Endothelial cell of umbilical vein (primary cell): ENCODE results near the gene DNAJC2. TPM values are rescaled to one million over a fixed set of nuclear protein-coding genes. Genes with fewer than 3 reads are reported as not detected.
"Not testable (repeated sequence)": the region's sequence is repeated elsewhere in the genome, so short reads cannot be mapped to it uniquely, and the experiment has no call there.

Source experiments
- BruUV-seq: library from RNA; stranded (reverse); fragments of 400-500 nt; replicated peaks from 2 replicates; lab custom pipeline; 2021; lab: Mats Ljungman, UMichigan
- CTCF ChIA-PET: fragments of 300-600, 350-600 bp; sonication (Branson Sonifier 250); formaldehyde crosslinking; loops from one replicate; lab custom pipeline; 2021; ENCODE audit warnings: antibody characterized with exemption, inconsistent platforms; lab: Charles Lee
- POLR2A ChIA-PET: fragments of 300-600, 350-600 bp; sonication (Branson Sonifier 250); formaldehyde crosslinking; loops from one replicate; lab custom pipeline; 2021; ENCODE audit warnings: antibody characterized with exemption, inconsistent platforms; lab: Charles Lee
- DNase-seq: peaks from one replicate; pipeline ENCODE4 v3.0.0-alpha.2; 2011; ENCODE audit warnings: low read depth, low spot score
- FAIRE-seq: peaks from 2 replicates; lab custom pipeline; 2011; peaks lifted over from hg19 to GRCh38; lab: Jason Lieb, UNC
- H2AFZ ChIP-seq: 2 replicates; pipeline ENCODE4 v1.6.0; 2012; ENCODE audit warnings: low read depth, low read length, control low read depth, inconsistent platforms
- H3K27ac ChIP-seq: 2 replicates; pipeline ENCODE4 v1.5.1; 2011; ENCODE audit warnings: low read depth, mild to moderate bottlenecking, control low read depth, low read length, moderate library complexity; ENCODE audit not compliant: insufficient read depth
- H3K27me3 ChIP-seq, 2 experiments: 2 replicates each; pipeline versions ENCODE4 v1.6.0 to v1.6.1; 2011; ENCODE audit warnings: low read length in 2 of 2, mixed read lengths in 1 of 2; ENCODE audit not compliant: control insufficient read depth in 2 of 2, insufficient read depth in 2 of 2
- H3K36me3 ChIP-seq, 2 experiments: 2 replicates in 1 of 2; 3 replicates in 1 of 2; pipeline ENCODE4 v1.5.1; 2011; ENCODE audit warnings: low read length in 2 of 2, mild to moderate bottlenecking in 1 of 2, moderate library complexity in 1 of 2; ENCODE audit not compliant: control insufficient read depth in 2 of 2, insufficient read depth in 2 of 2; ENCODE audit errors: extremely low read depth in 1 of 2
- H3K4me1 ChIP-seq: 3 replicates; pipeline ENCODE4 v1.5.1; 2011; ENCODE audit warnings: mild to moderate bottlenecking, low read length; ENCODE audit not compliant: control insufficient read depth, insufficient read depth; ENCODE audit errors: extremely low read depth
- H3K4me2 ChIP-seq: 2 replicates; pipeline ENCODE4 v1.6.1; 2011; ENCODE audit warnings: low read length, control low read depth, mixed read lengths; ENCODE audit not compliant: insufficient read depth
- H3K4me3 ChIP-seq, 3 experiments: fragments of 200-600 bp in 1 of 3; sonication (generic), shearing (Covaris generic) in 1 of 3; replicated peaks in 1 of 3; 2 replicates each; pipeline ENCODE4 v1.5.1; 2011 to 2016; ENCODE audit warnings: control low read depth in 3 of 3, low read length in 3 of 3, mild to moderate bottlenecking in 2 of 3, inconsistent platforms in 1 of 3, low read depth in 1 of 3, moderate library complexity in 1 of 3; ENCODE audit not compliant: insufficient read depth in 1 of 3
- H3K79me2 ChIP-seq: 2 replicates; pipeline ENCODE4 v1.6.0; 2012; ENCODE audit warnings: low read length, inconsistent platforms; ENCODE audit not compliant: control insufficient read depth, insufficient read depth
- H3K9ac ChIP-seq: replicated peaks from 2 replicates; pipeline ENCODE3; 2011; ENCODE audit warnings: low read length, control low read depth; ENCODE audit not compliant: insufficient read depth; ENCODE audit errors: extremely low read depth
- H3K9me1 ChIP-seq: replicated peaks from 3 replicates; pipeline ENCODE4 v1.6.0; 2011; ENCODE audit warnings: mild to moderate bottlenecking, low read length; ENCODE audit not compliant: control insufficient read depth, insufficient read depth; ENCODE audit errors: extremely low read depth
- H3K9me3 ChIP-seq: replicated peaks from 2 replicates; pipeline ENCODE4 v1.5.1; 2012; ENCODE audit warnings: low read length, inconsistent platforms; ENCODE audit not compliant: control insufficient read depth, insufficient read depth
- H4K20me1 ChIP-seq: replicated peaks from 2 replicates; pipeline ENCODE3; 2011; ENCODE audit warnings: mild to moderate bottlenecking, low read length; ENCODE audit not compliant: control insufficient read depth, insufficient read depth; ENCODE audit errors: extremely low read depth
- dilution Hi-C: fragments of 300-500 bp; cut with MboI; formaldehyde crosslinking; loops from one replicate; pipeline ENCODE4 v1.15.0; 2019; ENCODE audit warnings: low sequenced_read_pairs; ENCODE audit not compliant: extremely low pct_ligation_motif_present
- intact Hi-C: fragments of 100-400 bp; cut with micrococcal nuclease; formaldehyde crosslinking; loops from one replicate; pipeline ENCODE4 v1.10.0; 2022
- polyA plus RNA-seq, 4 experiments: library from polyadenylated mRNA; depleted of rRNA in 3 of 4; stranded (reverse) in 3 of 4; unstranded in 1 of 4; fragments of >200 nt; gene quantifications; 2 replicates each; pipeline versions ENCODE4 v1.2.1 to v1.2.3, GENCODE V29; 2011 to 2012; ENCODE audit warnings: missing spikeins in 1 of 4
- small RNA-seq: library from RNA; depleted of rRNA; stranded (forward); fragments of <200 nt; gene quantifications from one replicate; pipeline ENCODE3, GENCODE V24; 2012; ENCODE audit warnings: low replicate concordance, low read depth; ENCODE audit not compliant: insufficient read depth, insufficient read length
- total RNA-seq: library from RNA; stranded (reverse); gene quantifications from 2 replicates; pipeline ENCODE4 v1.2.3, GENCODE V29; 2021

Gene DNAJC2
- total and polyA plus RNA-seq, 2 donors (not counting 3 experiments of a cell fraction or from before 2014, with no cell fraction given), result 8.4 to 36.3 TPM

DNA sequence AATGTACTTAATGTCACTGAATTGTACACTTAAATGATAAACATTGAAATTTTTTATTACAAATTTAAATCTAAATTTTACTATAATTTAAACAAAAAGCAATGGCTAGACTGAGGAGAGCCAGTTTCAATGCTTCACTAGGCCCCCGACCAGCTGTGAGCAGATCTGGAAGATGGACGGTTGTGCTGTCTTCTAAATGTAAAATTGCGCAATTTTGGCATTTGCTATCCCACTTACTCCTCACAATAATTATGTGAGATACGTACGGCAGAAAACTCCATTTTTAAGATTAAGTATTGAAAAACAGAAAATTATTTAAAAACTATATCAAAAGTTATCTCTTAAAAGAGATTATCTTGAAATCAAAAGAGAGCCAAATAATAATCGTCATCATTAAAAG is 71.2 kb downstream of the DNAJC2 start:
- CTCF ChIA-PET, H3K9me1 ChIP-seq, H3K4me1 ChIP-seq, H3K27me3 ChIP-seq, H3K4me2 ChIP-seq, H3K79me2 ChIP-seq, H3K9me3 ChIP-seq, H3K36me3 ChIP-seq, H3K27ac ChIP-seq, FAIRE-seq, DNase-seq, H3K4me3 ChIP-seq, H2AFZ ChIP-seq, POLR2A ChIA-PET, intact Hi-C loops, H3K9ac ChIP-seq, H4K20me1 ChIP-seq, BruUV-seq, dilution Hi-C loops: not testable (repeated sequence)

DNA sequence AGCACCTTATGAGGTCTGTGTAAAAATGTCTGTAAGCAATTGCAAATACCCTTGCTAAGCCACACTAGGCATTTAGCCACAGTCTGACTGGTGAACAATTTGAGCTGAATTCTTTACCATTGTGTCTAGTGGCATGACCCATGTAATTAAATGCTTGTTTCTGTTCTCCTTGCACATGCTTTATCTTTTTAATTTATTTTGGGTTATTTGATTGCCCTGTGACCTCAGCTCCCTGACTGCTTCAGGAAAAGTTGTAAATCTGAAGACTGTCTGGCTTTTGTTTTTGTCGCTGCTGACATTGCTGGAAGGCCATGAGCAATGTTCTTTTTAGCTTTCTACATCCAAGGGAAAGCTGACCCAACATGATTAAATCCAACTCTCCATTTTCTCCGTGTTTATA is 78.3 kb downstream of the DNAJC2 start:
- H3K27me3 ChIP-seq, H3K4me1 ChIP-seq, POLR2A ChIA-PET, H3K9me3 ChIP-seq, H3K27ac ChIP-seq, H3K4me3 ChIP-seq, DNase-seq, FAIRE-seq, intact Hi-C loops, H3K9ac ChIP-seq, H4K20me1 ChIP-seq, H3K9me1 ChIP-seq, H3K4me2 ChIP-seq, H3K79me2 ChIP-seq, dilution Hi-C loops, CTCF ChIA-PET, BruUV-seq, H2AFZ ChIP-seq, H3K36me3 ChIP-seq: not testable (repeated sequence)

DNA sequence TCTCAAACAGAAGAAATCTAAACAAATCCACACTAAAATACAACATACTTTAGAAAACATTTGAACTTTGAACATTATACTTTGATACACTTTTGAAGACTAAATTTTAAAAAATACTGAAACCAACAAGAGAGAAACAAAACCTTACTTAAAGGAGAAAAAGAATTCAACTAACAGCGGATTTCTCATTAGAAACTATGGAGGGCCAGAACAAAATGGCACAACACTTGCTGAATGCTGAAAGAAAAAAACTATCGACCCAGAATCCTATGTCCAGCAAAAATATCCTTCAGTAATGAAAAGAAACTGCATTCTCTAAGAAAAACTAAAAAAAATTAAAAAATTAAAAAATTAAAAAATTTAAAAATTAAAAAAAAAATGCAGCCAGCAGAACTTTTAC is 80.5 kb downstream of the DNAJC2 start:
- CTCF ChIA-PET, H3K4me3 ChIP-seq, H3K4me1 ChIP-seq, H3K4me2 ChIP-seq, FAIRE-seq, dilution Hi-C loops, POLR2A ChIA-PET, H3K27me3 ChIP-seq, H3K9ac ChIP-seq, H3K79me2 ChIP-seq, H3K9me1 ChIP-seq, H3K36me3 ChIP-seq, DNase-seq, H2AFZ ChIP-seq, intact Hi-C loops, H3K27ac ChIP-seq, H4K20me1 ChIP-seq, H3K9me3 ChIP-seq, BruUV-seq: not testable (repeated sequence)

Small RNA genes within 50 kb of the gene (small RNA-seq; reads per million reads assigned to genes)
- gene RPS29P16, result not detected

Other genes with a start within 250 kb of the DNAJC2 start
- gene NAPEPLD, start 195.7 kb downstream of the DNAJC2 start, total RNA-seq, result 6.6 and 6.7 TPM in 2 replicates
- 1.5 and 2.6 TPM in 2 replicates for gene NAPEPLD, start 195.7 kb downstream of the DNAJC2 start, polyA plus RNA-seq
- 36.8 and 39.7 TPM in 2 replicates for gene PMPCB, start 47.3 kb downstream of the DNAJC2 start, total RNA-seq
- 25.3 and 30.0 TPM in 2 replicates for gene PMPCB, start 47.3 kb downstream of the DNAJC2 start, polyA plus RNA-seq
- 137 and 147 TPM in 2 replicates for gene PSMC2, start 2.9 kb upstream of the DNAJC2 start, total RNA-seq
- gene PSMC2, start 2.9 kb upstream of the DNAJC2 start, polyA plus RNA-seq, result 80.2 and 109 TPM in 2 replicates
- not detected in 2 replicates for gene SLC26A5, start 101.4 kb upstream of the DNAJC2 start, total RNA-seq
- gene SLC26A5, start 101.4 kb upstream of the DNAJC2 start, polyA plus RNA-seq, result not detected in 2 replicates